NAMALWA (cell line): ENCODE results near the gene SELENOW.
"Not testable (repeated sequence)": the region's sequence is repeated elsewhere in the genome, so short reads cannot be mapped to it uniquely, and the experiment has no call there.

Source experiments
- DNase-seq: peaks from one replicate; pipeline ENCODE4 v3.0.0-alpha.2; 2015; ENCODE audit warnings: low spot score

The SELENOW gene

GRCh38 chr19:47756953-47757608, 21.4 kb upstream of the SELENOW start:
- no peak for DNase-seq

- DNase-seq: no peak
These were observed 20.7 kb upstream of the SELENOW start for GRCh38 chr19:47757617-47758442.

- no peak for DNase-seq
These were observed 20.1 kb upstream of the SELENOW start for GRCh38 chr19:47758443-47758804.

GRCh38 chr19:47760632-47760999, 17.9 kb upstream of the SELENOW start:
- DNase-seq: no peak

- no peak for DNase-seq
These were observed 16.9 kb upstream of the SELENOW start for GRCh38 chr19:47761566-47761965.

GRCh38 chr19:47762151-47762550, 16.4 kb upstream of the SELENOW start:
- no peak for DNase-seq

GRCh38 chr19:47762615-47763308, 15.7 kb upstream of the SELENOW start:
- no peak for DNase-seq

- not testable (repeated sequence) for DNase-seq
These were observed 13.8 kb upstream of the SELENOW start for GRCh38 chr19:47764705-47765104.

GRCh38 chr19:47765523-47766358, 12.8 kb upstream of the SELENOW start:
- DNase-seq: peak; percentile 70

GRCh38 chr19:47766359-47766620, 12.2 kb upstream of the SELENOW start:
- DNase-seq: no peak

- DNase-seq: no peak
These were observed 11.8 kb upstream of the SELENOW start for GRCh38 chr19:47766670-47767069.

- DNase-seq: no peak
These were observed 11.2 kb upstream of the SELENOW start for GRCh38 chr19:47767349-47767748.

GRCh38 chr19:47768604-47769003, 9.9 kb upstream of the SELENOW start:
- DNase-seq: no peak

GRCh38 chr19:47769534-47769933, 9.0 kb upstream of the SELENOW start:
- no peak for DNase-seq

- not testable (repeated sequence) for DNase-seq
These were observed 7.2 kb upstream of the SELENOW start for GRCh38 chr19:47771291-47771690.

- DNase-seq: no peak
These were observed 1.9 kb upstream of the SELENOW start for GRCh38 chr19:47776568-47776967.

GRCh38 chr19:47777245-47778048, 1.1 kb upstream of the SELENOW start:
- DNase-seq: not testable (repeated sequence)

- no peak for DNase-seq
These were observed 450 bp downstream of the SELENOW start for GRCh38 chr19:47778954-47779351.

GRCh38 chr19:47779524-47780214, 1.2 kb downstream of the SELENOW start:
- no peak for DNase-seq

- no peak for DNase-seq
These were observed 1.7 kb downstream of the SELENOW start for GRCh38 chr19:47780215-47780551.
